NCI-H2029 treated with DMSO at 0.1 percent for 48 hours (cell line): Measurements from ENCODE around the gene KRT17.
"Not testable (repeated sequence)": the region's sequence is repeated elsewhere in the genome, so short reads cannot be mapped to it uniquely, and the experiment has no call there.

Source experiments
- DNase-seq: peaks from one replicate; lab custom pipeline; 2025; lab: John Stamatoyannopoulos, UW

Gene KRT17

DNA sequence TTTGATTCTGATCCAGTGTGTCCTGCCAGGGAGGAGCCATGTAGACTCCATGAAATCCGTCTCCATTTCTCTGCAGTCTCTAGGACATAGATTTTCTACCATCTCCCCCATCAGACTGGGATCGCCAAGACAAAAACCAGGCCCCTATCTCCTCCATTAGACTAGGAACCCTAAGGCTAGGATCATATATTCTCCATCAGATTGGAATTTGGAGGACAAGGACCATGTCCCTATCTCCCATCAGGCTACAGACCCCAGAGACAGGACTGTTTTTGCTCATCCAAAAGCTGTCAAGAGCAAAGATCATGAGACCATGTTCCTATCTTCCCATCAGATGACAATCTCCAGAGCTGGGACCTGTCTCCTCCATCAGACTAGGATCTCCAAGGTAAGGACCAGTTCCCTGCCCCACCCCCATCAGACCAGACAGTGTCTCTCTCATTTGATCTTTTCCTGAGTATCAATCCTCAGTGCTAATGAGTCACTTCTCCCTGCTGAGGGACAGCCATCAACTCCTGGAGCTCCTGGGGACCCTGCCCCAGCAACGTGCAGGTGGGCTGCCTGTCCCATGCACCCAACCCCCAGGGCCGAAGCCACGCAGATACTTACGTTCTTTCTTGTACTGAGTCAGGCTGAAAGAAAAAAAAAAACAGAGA, 4.3 kb downstream of the KRT17 start:
- not testable (repeated sequence) for DNase-seq

DNA sequence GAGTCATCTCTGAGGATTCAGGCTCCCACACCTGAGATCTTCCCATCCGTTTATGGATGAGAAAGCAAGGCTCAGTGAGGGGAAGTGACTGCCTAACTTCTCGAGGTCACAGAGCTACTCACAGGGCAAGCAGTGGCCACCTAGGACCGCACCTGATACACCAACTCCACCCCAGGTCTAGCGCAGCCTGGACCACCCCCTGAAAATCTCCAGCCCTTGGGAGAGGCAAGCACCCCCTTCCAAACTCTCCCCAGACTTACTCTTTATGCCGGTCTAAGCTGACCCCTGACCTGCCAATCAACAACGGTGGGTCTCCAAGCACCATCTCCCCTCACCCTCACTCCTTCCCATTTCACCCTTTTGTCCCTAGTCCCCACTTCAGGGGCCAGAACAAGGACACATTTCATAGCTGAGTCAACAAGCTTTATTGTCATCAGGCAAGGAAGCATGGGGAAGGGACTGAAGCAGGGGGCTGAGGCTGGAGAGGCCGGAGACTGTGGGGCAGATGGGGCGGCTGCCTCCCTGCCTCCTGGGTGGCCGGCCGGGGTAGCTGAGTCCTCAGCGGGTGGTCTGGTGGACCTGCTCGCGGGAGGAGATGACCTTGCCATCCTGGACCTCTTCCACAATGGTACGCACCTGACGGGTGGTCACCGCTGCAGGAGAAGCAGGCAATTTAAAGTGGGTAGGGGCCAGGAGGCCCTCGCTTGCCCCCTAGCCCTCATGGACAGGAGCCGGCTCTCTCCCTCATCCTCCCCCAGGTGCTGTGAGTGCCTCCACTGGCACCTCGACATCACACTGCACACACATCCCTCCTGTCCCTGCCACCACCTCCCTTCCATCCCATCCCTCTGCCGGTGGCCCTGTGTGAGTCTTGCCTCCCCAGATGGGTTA, 5.1 kb downstream of the KRT17 start:
- no peak for DNase-seq

DNA sequence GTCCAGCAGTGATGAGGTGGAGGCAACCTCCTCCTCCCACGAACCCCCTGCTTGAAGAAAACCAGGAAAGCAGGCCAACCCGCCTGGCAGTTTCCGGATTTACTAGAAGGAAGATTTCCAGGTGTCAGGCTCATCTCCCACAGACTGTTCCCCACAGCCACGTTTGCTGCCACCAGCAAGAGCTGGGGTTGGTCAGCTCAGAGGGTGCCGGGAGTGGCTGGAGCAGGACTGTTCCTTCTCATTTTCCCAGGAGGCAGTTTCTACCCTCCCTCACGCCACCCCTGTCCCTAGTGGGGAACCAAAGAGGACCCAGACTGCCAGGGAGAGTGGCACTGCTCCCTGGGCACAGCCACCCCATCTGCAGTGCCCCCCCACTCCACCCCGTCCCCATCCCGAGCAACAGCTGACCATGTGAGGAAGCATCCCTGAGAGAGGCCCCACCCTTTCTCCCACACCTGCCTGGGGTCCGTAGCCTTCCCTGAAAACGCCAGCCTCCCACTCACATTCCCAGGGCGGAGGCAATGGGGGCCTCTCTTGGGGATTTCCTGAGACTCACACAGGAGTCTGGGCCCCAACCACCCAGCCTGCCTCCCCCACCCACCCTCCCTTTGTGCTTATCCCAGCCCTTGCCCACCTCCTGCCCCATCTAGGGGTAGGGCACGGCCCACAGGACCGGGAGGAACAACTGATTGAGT, 5.9 kb downstream of the KRT17 start:
- no peak for DNase-seq

DNA sequence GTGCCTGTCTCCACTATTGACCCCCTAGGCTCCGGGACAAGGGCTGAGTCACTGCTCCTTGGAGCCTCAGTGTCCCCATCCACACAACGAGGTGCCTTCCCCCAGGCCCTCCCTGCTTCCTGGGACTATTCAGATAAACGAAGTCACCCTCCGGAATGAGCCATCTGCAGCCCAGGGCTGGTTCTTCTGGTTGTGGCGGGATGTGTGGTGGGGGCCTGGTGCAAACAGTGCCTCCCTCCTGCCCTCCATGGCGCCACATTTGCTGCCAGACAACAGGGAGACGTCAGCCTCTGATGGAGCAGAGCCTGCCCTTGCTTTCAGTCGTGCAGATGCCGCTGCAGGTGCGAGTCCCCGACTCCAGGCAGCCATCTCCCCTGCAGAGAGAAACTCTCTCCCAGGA, 6.7 kb downstream of the KRT17 start:
- no peak for DNase-seq

DNA sequence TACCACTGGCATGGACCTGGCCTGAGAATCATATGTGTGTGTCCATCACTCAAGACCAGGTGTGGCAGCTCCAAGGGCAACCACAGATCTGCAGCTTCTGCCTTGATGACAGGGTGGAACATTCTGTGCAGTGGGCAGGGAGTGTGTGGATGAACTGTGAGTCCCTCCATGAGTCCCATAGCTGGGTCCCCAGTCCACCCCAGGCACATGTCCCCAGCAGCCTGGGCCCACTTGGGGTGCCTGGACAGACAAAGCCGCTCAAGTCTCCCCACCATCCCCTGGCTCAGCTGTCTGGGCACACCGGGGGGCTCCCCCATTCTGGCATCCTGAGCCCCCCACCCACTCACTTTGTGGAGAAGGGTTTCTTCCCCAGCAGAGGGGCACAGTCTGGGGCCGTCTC, 7.2 kb downstream of the KRT17 start:
- DNase-seq = no peak

DNA sequence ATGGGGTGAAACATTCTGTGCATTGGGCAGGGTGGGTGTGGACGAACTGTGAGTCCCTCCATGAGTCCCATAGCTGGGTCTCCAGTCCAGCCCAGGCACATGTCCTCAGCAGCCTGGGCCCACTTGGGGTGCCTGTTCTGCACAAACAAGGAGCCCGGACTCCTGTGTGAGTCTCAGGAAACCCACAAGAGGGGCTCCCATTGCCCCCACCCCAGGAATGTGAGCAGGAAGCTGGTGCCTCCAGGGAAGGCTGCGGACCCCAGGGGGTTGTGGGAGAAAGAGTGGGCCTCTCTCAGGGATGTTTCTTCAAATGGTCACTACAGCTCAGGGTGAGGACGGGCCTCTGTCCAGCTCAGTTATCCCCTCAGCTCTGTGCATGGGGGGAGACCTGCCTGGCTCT, 7.9 kb downstream of the KRT17 start:
- not testable (repeated sequence) for DNase-seq

DNA sequence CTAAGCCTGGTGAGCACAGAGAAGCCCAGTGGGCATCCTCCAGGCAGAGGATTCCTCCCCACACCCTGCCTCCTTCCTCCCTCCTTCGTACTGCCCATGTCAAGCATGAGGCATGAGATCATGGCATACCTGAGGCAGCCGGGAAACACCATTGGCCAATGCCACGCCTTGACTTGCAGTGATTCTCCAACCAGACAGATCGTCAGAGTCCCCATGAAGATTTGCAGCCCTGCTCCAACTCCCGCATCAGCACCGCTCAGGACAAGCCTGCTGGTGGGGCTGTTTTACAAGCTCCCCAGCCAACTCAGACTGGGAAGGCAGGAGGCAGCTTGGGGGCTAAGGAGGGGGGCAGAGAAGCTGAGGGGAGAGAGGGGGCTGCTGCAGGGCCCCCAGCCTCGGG, 8.9 kb downstream of the KRT17 start:
- no peak for DNase-seq

DNA sequence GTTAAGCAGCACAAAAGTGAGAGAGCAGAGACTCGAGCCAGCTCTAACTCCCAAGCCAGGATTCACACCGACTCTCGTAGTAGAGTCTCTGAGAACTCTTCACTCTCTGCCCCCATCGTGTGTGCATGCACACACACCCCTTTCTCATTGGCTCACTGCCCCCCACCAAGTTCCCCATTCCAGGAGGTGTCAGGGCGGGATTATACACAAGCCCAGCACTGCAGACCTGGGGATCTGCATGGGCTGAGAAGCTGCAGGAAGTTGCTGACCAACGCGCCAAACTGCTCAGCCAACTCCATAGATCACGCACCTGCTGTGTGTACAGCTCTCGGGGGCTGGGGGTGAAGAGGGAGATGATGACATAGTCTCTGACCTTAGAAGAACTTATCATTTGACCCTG, 9.6 kb downstream of the KRT17 start:
- DNase-seq = not testable (repeated sequence)

DNA sequence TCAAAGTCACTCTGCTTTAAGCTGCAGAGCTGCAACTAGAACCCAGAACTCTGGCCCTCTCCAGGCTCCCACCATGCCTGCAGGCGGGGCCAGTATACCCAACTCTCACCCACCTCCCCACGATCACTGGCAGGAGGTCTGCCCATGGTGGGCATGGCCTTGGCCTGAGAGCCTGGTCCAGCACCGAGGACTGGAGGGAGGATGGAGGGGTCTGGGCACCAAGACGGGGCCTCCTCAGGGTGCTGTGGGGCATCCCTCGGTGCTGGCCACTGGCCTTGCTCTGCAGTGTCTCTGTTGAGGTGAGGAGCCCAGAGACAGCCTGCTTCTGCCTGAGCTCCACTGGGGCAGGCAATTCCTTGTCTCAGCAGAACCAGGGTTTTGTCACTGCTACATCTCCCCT, 10.3 kb downstream of the KRT17 start:
- DNase-seq = no peak

DNA sequence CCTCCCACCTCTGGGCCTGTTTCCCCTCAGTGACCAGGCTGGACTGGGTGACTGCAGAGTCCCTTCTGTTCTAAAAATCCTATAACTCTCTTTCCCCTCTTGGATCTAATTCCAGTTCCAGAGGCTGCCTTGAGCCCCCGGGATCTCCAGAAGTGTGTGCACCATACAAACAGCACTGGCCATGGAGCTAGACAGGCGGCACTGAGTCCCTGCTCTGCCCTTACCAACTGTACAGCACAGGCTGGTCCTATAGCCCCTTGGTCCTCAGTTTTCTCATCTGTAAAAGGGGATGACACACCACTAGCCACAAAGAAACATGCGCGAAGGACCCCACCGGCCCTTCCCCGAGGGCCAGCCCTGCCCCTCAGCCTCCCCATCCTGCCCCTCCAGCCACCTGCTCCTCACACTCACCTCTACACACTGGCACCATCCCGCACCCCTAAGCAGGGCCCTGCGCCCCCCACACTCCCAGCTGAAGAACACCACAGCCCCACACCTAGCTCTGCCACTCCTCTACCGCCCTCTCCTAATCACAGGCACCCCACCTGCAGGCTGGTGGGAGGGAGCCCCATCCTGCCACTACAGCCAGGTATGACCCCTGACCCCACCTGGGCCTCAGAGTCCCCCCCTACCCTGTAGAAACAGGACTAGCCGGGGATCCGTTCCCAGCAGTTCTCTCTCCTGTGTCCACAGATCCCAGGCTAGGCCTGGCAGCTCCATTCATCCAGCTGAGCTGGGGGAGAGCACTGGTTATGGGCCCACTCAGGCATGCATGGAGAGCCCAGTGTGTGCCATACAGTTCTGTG, 10.9 kb downstream of the KRT17 start:
- no peak for DNase-seq

DNA sequence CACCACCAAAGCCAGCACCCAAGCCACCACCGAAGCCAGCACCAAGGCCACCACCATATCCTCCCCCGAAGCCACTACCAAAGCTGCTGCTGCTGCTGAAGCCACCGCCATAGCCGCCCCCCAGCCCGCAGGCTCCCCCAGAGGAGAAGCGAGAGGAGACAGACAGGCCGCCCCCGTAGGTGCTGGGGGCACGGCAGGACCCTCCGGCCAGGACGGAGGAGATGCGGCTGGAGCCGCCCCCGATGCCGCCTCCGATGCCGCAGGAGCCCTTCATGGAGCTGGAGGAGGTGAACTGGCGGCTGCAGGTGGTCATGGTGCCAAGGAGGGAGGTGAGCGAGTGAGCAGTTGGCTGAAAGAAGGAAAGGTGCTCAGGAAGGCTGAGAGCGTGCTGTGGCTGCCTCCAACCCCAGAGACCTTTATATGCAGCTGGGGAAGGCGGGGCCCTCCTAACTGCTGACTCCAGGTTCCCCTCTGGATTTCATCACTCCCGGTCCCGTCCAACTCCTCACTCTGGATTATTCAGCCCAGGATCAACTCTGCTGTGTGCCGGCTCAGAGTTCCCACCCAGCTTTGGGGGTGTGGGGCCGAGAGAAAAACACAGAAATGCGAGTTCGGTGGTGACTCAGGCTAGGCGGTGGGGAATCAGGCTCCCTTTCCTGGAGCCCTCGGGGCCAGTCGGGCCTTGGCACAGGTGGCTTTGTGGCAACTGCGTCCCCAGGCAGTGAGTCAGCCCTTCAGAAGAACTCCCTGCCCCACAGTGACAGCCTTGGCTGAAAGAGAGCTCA, 11.8 kb downstream of the KRT17 start, which contains the start of gene KRT16:
TSS of gene KRT16 (minus strand) at position 392 of the 785 bp plus-strand sequence. CDS start at position 313, 79 bp downstream.
- DNase-seq = not testable (repeated sequence)

DNA sequence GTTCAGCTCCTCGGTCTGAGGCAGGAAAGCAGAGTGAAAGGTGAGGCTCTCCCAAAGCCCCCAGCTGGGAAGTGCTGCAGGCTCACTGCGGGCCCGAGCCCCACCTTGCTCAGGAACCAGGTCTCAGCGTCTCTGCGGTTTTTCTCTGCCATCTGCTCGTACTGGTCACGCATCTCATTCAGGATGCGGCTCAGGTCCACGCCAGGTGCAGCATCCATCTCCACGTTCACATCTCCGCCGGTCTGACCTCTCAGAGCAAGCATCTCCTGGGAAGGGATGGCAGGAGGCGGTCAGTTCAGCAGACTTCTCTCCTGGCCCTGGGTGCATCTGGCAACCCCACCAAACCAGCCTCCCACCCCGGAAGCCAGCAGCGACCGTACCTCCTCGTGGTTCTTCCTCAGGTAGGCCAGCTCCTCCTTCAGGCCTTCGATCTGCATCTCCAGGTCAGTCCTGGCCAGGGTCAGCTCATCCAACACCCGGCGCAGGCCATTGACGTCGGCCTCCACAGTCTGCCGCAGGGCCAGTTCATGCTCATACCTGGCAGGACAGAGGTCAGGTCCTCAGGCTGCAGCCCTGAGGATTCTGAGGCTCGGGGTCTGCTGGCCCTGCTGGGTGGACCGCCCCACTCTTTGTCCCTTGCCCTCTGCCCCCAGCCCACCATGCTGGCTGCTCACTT, 13.3 kb downstream of the KRT17 start:
- no peak for DNase-seq

DNA sequence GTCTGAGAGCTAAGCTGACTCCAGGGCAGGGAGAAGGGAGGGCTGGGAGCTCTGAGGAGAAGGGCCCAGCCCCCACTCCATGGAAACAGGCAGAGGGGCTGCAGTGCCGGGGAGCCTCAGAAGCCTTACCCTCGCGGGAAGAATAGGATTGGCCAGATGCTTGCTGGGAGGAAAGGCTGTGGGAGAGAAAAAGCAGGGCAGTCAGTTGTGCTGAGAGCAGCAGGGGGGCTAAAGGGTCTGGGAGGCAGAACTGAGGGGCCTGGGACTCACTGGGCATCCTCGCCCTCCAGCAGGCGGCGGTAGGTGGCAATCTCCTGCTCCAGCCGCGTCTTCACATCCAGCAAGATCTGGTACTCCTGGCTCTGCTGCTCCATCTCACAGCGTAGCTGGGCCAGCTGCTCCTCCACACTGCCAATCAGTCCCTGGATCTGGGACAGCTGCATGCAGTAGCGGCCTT, 14.3 kb downstream of the KRT17 start:
- not testable (repeated sequence) for DNase-seq

DNA sequence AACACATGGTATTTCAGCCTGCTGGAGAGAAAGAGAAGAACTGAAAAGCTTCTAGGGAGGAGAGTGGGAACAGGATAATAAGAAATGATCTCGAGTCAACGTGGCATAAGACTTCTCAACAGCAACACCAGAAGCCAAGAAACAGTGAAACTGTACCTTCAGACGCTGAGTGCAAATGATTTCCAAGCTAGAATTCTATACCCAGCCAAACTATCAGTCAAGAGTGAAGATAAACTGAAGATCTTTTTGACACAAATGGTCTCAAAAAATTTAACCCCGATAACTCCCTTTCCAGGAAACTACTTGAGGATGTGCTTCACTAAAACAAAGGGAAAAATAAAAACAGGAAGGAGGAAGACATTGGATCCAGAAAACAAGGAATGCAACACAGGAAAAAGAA, 17.4 kb downstream of the KRT17 start:
- DNase-seq = not testable (repeated sequence)

DNA sequence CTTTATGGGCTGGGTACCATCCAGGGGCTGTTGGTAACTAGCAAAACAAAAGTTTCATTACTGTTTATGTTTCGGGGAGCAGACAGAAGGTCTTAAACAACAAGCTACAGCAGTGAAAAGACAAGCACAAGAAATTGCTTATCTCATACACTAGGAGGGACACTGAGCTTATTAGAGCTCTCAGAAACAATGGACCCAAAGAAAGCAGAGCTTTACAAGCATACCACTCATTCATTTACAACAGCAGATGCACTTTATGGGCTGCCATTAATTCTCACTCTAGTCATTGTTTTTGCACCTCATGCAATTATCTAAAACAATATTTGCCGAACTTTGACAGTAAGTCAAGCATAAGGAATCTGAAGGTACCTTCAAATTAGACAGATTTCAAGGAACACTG, 21.9 kb downstream of the KRT17 start:
- DNase-seq = no peak

DNA sequence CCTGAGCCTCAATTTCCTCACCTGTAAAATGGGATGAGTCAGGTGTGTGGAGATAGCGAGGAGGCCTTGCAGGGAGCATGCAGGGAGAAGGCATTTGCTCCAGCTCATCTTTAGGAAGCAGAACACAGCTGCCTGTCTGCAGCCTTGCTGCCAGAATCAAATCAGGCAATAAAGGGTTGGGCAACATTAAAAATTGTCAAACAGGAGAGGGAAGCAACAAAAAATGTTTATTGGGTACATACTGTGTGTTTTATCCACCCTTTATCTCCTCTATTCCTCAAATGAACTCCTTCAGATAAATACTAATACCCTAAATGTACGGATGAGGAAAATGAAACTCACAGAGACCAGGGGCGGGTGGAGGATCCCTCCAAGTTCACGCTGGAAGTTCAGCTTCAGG, 24.1 kb downstream of the KRT17 start:
- DNase-seq = no peak

DNA sequence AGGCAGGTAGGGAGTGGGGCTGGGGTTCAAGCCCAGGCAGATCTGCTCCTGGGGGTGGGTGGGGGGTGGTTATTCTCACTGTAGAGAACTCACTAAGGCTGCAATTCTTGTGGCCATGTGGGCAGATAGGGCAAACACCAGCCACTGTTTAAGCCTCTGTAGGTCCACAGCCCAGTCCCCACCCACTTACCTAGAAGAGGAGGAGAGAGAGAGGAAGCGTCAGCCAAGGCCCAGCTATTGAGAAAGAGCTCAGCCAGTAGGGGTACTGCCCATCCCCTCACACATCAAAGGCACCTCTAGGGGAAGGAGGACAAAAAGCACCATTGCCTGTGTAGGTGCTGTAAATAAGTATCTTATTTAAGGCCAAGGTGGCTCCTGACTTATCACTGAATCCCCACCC, 24.7 kb downstream of the KRT17 start:
- no peak for DNase-seq

DNA sequence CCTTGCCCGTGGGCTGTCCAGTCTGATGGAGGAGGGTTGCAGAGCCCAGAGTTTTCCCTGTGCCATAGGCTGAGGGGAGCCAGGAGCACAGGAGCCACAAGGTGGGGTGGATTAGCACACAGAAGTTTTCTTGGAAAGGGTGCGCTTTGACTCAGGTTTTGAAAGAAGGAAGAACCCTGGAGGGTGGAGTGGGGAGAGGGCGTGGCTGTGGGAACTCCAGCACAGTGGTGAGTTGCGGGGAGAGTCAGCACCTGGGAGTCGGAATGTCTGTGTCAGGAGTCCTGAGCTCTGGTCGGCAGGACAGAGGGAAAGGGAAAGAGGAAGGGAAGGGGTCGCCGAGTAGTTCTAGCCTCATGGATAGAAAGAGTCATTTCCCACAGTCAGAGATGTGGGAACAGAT, 28.8 kb downstream of the KRT17 start:
- DNase-seq = no peak

DNA sequence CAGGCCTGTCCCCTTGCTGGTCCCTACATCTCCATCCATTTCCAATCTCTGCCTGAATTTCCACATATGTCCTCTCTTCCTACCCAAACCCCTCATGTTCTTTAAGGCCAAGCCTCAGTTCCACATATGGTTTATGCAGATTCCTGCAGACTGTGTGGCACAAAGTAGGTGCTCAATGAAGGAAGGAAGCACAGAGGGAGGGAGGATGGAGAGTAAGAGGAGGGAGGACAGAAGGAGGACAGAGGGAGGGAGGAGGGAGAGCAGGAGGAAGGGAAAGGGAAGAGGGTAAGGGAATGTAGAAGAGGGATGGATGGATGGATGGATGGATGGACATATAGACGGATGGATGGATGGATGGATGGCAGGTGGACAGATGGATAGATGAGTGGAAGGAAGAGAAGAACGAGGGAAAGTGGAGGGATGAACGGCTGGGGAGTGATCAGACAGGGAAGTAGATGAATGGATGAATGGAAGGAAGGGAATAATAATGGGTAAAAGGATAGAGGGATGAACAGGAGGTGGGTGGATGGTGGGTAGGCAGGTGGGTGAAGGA, 29.9 kb downstream of the KRT17 start:
- no peak for DNase-seq
